ENCODE results near the gene BFSP2.
"Not testable (repeated sequence)": the region's sequence is repeated elsewhere in the genome, so short reads cannot be mapped to it uniquely, and the experiment has no call there.

The BFSP2 gene

GRCh38 chr3:133457465-133458067 is 57.7 kb downstream of the BFSP2 start:
- no peak for DNase-seq

- no peak for DNase-seq
Observed at GRCh38 chr3:133459400-133459799, 59.5 kb downstream of the BFSP2 start.

GRCh38 chr3:133460809-133461208 is 61.0 kb downstream of the BFSP2 start:
- DNase-seq: no peak

GRCh38 chr3:133461291-133461690 is 61.4 kb downstream of the BFSP2 start:
- DNase-seq: no peak

- peak; percentile 64 for DNase-seq
Observed at GRCh38 chr3:133463347-133463860, 63.5 kb downstream of the BFSP2 start.

GRCh38 chr3:133464573-133464972 is 64.7 kb downstream of the BFSP2 start:
- DNase-seq: no peak

GRCh38 chr3:133466531-133467386 is 66.9 kb downstream of the BFSP2 start:
- no peak for DNase-seq

- no peak for DNase-seq
Observed at GRCh38 chr3:133467780-133468179, 67.9 kb downstream of the BFSP2 start.

- DNase-seq: no peak
Observed at GRCh38 chr3:133468251-133468721, 68.4 kb downstream of the BFSP2 start.

GRCh38 chr3:133469140-133469731 is 69.4 kb downstream of the BFSP2 start:
- DNase-seq: no peak

GRCh38 chr3:133472242-133472641 is 72.4 kb downstream of the BFSP2 start:
- no peak for DNase-seq

- peak; percentile 67 for DNase-seq
Observed at GRCh38 chr3:133472889-133473288, 73.0 kb downstream of the BFSP2 start.

GRCh38 chr3:133473472-133474191 is 73.8 kb downstream of the BFSP2 start:
- DNase-seq: not testable (repeated sequence)

- DNase-seq: peak; percentile 94
Observed at GRCh38 chr3:133474251-133474801, 74.5 kb downstream of the BFSP2 start.

GRCh38 chr3:133474817-133475216 is 75.0 kb downstream of the BFSP2 start:
- no peak for DNase-seq

- peak; percentile 96 for DNase-seq
Observed at GRCh38 chr3:133475245-133476010, 75.6 kb downstream of the BFSP2 start.

- peak; percentile 67 for DNase-seq
Observed at GRCh38 chr3:133476971-133477375, 77.1 kb downstream of the BFSP2 start.

GRCh38 chr3:133477487-133477886 is 77.6 kb downstream of the BFSP2 start:
- DNase-seq: no peak

- DNase-seq: no peak
Observed at GRCh38 chr3:133478624-133479023, 78.8 kb downstream of the BFSP2 start.

GRCh38 chr3:133479401-133479800 is 79.5 kb downstream of the BFSP2 start:
- DNase-seq: no peak

- DNase-seq: no peak
Observed at GRCh38 chr3:133479895-133480669, 80.2 kb downstream of the BFSP2 start.
